ENCODE measurements around the gene TNNI3K.
"Not testable (repeated sequence)": the region's sequence is repeated elsewhere in the genome, so short reads cannot be mapped to it uniquely, and the experiment has no call there.

Gene TNNI3K

GRCh38 chr1:74235153-74235552, at the start of gene TNNI3K:
Gene TNNI3K, plus strand, starts transcription at chr1:74235387. Its CDS starts 65 bp downstream, at chr1:74235452.
- DNase-seq (ENCODE audit: low read depth) = no peak

GRCh38 chr1:74193908-74194307, 41.3 kb upstream of the TNNI3K start:
- DNase-seq (ENCODE audit: low read depth) = no peak

- no peak for DNase-seq (ENCODE audit: low read depth)
These were observed 39.8 kb upstream of the TNNI3K start for GRCh38 chr1:74195339-74195738.

GRCh38 chr1:74197255-74197654, 37.9 kb upstream of the TNNI3K start:
- DNase-seq (ENCODE audit: low read depth) = no peak

- peak; percentile 89 for DNase-seq (ENCODE audit: low read depth)
These were observed 37.3 kb upstream of the TNNI3K start, which contains the start of the genes FPGT and LRRIQ3 for GRCh38 chr1:74197657-74198552. Gene FPGT, plus strand, starts transcription at chr1:74198242. Its CDS starts 37 bp downstream, at chr1:74198279. Gene LRRIQ3, minus strand, starts transcription at chr1:74198176. Its CDS starts 14,492 bp downstream, at chr1:74183684.

- DNase-seq (ENCODE audit: low read depth) = no peak
These were observed 35.7 kb upstream of the TNNI3K start for GRCh38 chr1:74199504-74199903.

GRCh38 chr1:74205266-74205665, 29.9 kb upstream of the TNNI3K start:
- DNase-seq (ENCODE audit: low read depth) = no peak

- DNase-seq (ENCODE audit: low read depth) = no peak
These were observed 20.0 kb upstream of the TNNI3K start for GRCh38 chr1:74215229-74215628.

- DNase-seq (ENCODE audit: low read depth) = no peak
These were observed 12.5 kb upstream of the TNNI3K start for GRCh38 chr1:74222701-74223100.

GRCh38 chr1:74223453-74223852, 11.7 kb upstream of the TNNI3K start:
- no peak for DNase-seq (ENCODE audit: low read depth)

- no peak for DNase-seq (ENCODE audit: low read depth)
These were observed 1.3 kb downstream of the TNNI3K start for GRCh38 chr1:74236440-74236839.

- no peak for DNase-seq (ENCODE audit: low read depth)
These were observed 1.8 kb downstream of the TNNI3K start for GRCh38 chr1:74237035-74237434.

GRCh38 chr1:74237787-74238186, 2.6 kb downstream of the TNNI3K start:
- DNase-seq (ENCODE audit: low read depth) = no peak

- DNase-seq (ENCODE audit: low read depth) = no peak
These were observed 10.1 kb downstream of the TNNI3K start for GRCh38 chr1:74245168-74245772.

GRCh38 chr1:74246315-74246714, 11.1 kb downstream of the TNNI3K start:
- no peak for DNase-seq (ENCODE audit: low read depth)

GRCh38 chr1:74247881-74248528, 12.8 kb downstream of the TNNI3K start:
- no peak for DNase-seq (ENCODE audit: low read depth)

- not testable (repeated sequence) for DNase-seq (ENCODE audit: low read depth)
These were observed 18.1 kb downstream of the TNNI3K start for GRCh38 chr1:74253243-74253824.

- DNase-seq (ENCODE audit: low read depth) = no peak
These were observed 30.8 kb downstream of the TNNI3K start for GRCh38 chr1:74266001-74266400.

- DNase-seq (ENCODE audit: low read depth) = no peak
These were observed 36.3 kb downstream of the TNNI3K start for GRCh38 chr1:74271503-74271902.

- no peak for DNase-seq (ENCODE audit: low read depth)
These were observed 45.6 kb downstream of the TNNI3K start for GRCh38 chr1:74280642-74281396.

- no peak for DNase-seq (ENCODE audit: low read depth)
These were observed 51.2 kb downstream of the TNNI3K start for GRCh38 chr1:74286414-74286813.

GRCh38 chr1:74314438-74314837, 79.3 kb downstream of the TNNI3K start:
- no peak for DNase-seq (ENCODE audit: low read depth)
